DOHH2 (cell line): ENCODE measurements around the gene PEAK3.

Source experiments
- EZH2phosphoT487 ChIP-seq: fragments of 200-600 bp; sonication (generic); IDR thresholded peaks from 2 replicates; pipeline ENCODE4 v1.6.1; 2017; ENCODE audit warnings: borderline replicate concordance, mild to moderate bottlenecking, antibody characterized with exemption, low read length, moderate library complexity, mixed read lengths
- TF ChIP-seq, protein P1 (sequence below): fragments of 200-600 bp; sonication (generic); IDR thresholded peaks from one replicate; pipeline ENCODE4 v1.5.1; 2014; ENCODE audit warnings: antibody characterized with exemption, mild to moderate bottlenecking, low read depth, low read length; ENCODE audit not compliant: poor library complexity, severe bottlenecking

DNA sequence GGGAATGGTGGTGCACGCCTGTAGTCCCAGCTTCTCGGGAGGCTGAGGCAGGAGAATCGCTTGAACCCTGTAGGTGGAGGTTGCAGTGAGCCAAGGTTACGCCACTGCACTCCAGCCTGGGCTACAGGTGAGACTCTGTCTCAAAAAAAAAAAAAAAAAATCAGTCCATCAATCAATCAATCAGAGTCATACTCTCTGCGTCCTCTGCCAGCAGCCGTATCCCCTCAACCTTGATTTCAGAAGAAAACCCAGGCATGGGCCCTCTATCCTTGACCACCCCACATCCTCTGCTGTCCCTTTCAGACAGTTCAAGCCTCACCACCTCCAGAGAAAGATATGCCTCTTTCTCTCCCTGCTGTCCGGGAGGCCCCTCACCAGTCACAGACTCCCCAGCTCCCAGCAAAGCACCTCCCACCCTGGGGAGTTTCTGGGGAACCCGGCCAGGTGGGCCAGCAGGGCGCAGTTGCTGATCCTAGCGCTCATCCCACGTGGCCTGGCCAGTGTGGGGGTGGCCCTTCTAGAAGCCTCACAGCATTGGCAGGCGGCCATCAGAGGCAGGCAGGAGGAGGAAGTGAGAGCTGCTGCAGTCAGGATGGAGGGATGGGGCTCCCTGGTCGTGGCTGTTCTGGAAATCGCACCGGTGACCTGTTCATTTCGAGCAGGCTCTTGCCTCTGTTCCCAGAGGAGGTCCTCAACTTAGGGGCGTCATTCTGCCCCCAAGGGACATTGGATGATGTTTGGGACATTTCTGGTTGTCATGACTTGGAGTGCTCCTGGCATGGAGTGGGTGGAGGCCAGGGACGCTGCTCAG is 15.6 kb downstream of the PEAK3 start:
- TF ChIP-seq, protein P1, sequence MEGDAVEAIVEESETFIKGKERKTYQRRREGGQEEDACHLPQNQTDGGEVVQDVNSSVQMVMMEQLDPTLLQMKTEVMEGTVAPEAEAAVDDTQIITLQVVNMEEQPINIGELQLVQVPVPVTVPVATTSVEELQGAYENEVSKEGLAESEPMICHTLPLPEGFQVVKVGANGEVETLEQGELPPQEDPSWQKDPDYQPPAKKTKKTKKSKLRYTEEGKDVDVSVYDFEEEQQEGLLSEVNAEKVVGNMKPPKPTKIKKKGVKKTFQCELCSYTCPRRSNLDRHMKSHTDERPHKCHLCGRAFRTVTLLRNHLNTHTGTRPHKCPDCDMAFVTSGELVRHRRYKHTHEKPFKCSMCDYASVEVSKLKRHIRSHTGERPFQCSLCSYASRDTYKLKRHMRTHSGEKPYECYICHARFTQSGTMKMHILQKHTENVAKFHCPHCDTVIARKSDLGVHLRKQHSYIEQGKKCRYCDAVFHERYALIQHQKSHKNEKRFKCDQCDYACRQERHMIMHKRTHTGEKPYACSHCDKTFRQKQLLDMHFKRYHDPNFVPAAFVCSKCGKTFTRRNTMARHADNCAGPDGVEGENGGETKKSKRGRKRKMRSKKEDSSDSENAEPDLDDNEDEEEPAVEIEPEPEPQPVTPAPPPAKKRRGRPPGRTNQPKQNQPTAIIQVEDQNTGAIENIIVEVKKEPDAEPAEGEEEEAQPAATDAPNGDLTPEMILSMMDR, result no peak
- no peak for TF ChIP-seq EZH2phosphoT487
